Mucosa of descending colon (tissue), 3 donors: ENCODE measurements around the gene SLC30A7. TPM values are rescaled to one million over a fixed set of nuclear protein-coding genes. Genes with fewer than 3 reads are reported as not detected.

ENCODE experiments used
- ATAC-seq: fragments of 200-7000 bp; cut with Tn5 transposase; one replicate; pipeline ENCODE4 v1.9.1; 2020; ENCODE audit warnings: mild to moderate bottlenecking, moderate library complexity
- DNase-seq, 3 donors: peaks; one replicate each; pipeline ENCODE4 v3.0.0-alpha.2; 2020
- H3K36me3 ChIP-seq: fragments of 200-600 bp; one replicate; pipeline ENCODE4 v1.8.0; 2021; ENCODE audit warnings: low read depth, mild to moderate bottlenecking
- H3K4me1 ChIP-seq: fragments of 200-600 bp; one replicate; pipeline ENCODE4 v1.8.0; 2021; ENCODE audit warnings: low read depth, mild to moderate bottlenecking
- H3K4me3 ChIP-seq: fragments of 200-600 bp; one replicate; pipeline ENCODE4 v1.8.0; 2021; ENCODE audit warnings: mild to moderate bottlenecking
- H3K9me3 ChIP-seq: fragments of 200-600 bp; one replicate; pipeline ENCODE4 v1.8.0; 2021; ENCODE audit warnings: mild to moderate bottlenecking
- intact Hi-C, 2 donors: fragments of 100-400 bp; cut with DNase I in 1 of 2; cut with micrococcal nuclease in 1 of 2; formaldehyde crosslinking; loops; one replicate each; pipeline versions ENCODE4 v1.11.0 to v1.11.1; 2022; cut with DNase I, micrococcal nuclease
- total RNA-seq, 3 donors: library from RNA; stranded (reverse); fragmentation: NEBNext Ultra II Directional in 2 of 3; extraction: Animal tissue kit (Norgen Biotek cat#: 25700) in 2 of 3; gene quantifications; one replicate each; pipeline versions ENCODE4 v1.2.1 to v1.2.4, GENCODE V29; 2021 to 2023
- TF ChIP-seq, protein P1 (sequence below): fragments of 200-600 bp; IDR thresholded peaks from one replicate; pipeline ENCODE4 v1.8.0; 2022; ENCODE audit warnings: antibody characterized with exemption, mild to moderate bottlenecking
- donor health status: DM: no; HTN: no; CAD: no; lungs with moderate emphysema.
- donor health status: DM: no; HTN: no; CAD: no.
- donor health status: DM: no; HTN: yes; CAD: no.

Gene SLC30A7
- total RNA-seq, 3 donors from 2014 or later, result 27.3 to 37.0 (median 35.7) TPM

DNA sequence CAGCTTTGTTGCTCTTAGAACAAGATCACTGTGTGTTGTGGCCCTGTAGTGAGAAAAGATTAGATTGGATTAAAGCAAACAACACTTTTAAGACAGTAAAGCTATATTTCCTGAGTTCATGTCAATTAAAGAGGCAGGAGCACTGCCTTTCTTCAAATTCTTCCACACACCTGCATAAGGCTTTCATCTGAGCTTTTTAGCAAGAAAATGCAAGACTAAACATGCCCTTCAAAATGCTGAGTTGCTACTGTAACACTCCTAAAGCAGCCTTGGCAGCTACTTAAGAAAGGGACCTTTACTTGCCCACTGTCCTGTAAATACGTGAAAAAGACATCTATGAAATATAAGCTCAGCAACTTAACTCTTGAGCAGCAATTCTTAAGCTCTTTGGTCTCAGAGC is 117.9 kb downstream of the SLC30A7 start:
- intact Hi-C loops, result no loop called here
- TF ChIP-seq, protein P1, sequence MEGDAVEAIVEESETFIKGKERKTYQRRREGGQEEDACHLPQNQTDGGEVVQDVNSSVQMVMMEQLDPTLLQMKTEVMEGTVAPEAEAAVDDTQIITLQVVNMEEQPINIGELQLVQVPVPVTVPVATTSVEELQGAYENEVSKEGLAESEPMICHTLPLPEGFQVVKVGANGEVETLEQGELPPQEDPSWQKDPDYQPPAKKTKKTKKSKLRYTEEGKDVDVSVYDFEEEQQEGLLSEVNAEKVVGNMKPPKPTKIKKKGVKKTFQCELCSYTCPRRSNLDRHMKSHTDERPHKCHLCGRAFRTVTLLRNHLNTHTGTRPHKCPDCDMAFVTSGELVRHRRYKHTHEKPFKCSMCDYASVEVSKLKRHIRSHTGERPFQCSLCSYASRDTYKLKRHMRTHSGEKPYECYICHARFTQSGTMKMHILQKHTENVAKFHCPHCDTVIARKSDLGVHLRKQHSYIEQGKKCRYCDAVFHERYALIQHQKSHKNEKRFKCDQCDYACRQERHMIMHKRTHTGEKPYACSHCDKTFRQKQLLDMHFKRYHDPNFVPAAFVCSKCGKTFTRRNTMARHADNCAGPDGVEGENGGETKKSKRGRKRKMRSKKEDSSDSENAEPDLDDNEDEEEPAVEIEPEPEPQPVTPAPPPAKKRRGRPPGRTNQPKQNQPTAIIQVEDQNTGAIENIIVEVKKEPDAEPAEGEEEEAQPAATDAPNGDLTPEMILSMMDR, result no peak
- no peak overlapping the region for H3K4me3 ChIP-seq
- no peaks in the 10 kb centered on the region for H3K36me3 ChIP-seq
- ATAC-seq (no peak), DNase-seq (no peak)
- no peaks in the 10 kb centered on the region for H3K4me1 ChIP-seq
- no peaks in the 10 kb centered on the region for H3K9me3 ChIP-seq

DNA sequence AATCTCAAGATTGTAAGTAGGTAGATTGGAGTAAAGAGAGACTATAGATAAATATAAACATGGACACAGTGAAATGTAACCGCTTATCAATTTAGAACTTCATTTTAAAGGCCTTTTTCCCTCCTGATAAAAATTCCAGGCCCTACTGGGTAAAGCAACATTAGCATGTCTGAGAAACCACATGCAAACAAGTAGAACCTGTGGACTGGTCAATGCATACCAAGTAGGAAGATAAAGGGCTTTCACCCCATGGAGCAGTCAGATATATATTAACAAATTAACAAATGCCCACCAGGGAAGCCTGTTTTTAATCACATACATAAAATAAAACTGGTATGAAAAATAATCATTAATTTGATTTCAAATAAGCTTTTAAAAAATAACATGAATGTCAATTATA is 121.6 kb downstream of the SLC30A7 start:
- DNase-seq (no peak), ATAC-seq (no peak)
- no peaks in the 10 kb centered on the region for H3K9me3 ChIP-seq
- TF ChIP-seq, protein P1, result no peak
- H3K36me3 ChIP-seq, result no peaks in the 10 kb centered on the region
- H3K4me3 ChIP-seq, result no peak overlapping the region
- H3K4me1 ChIP-seq, result no peaks in the 10 kb centered on the region
- intact Hi-C loops, result no loop called here

GRCh38 chr1:101022294-101022693 is 126.4 kb downstream of the SLC30A7 start:
- TF ChIP-seq, protein P1, result no peak
- intact Hi-C loops, result no loop called here
- H3K9me3 ChIP-seq, result no peaks in the 10 kb centered on the region
- DNase-seq (no peak), ATAC-seq (no peak)
- peaks cover 12% of the 10 kb centered on the region for H3K4me1 ChIP-seq
- no peak overlapping the region for H3K4me3 ChIP-seq
- H3K36me3 ChIP-seq, result no peaks in the 10 kb centered on the region

GRCh38 chr1:101025283-101025656 is 129.4 kb downstream of the SLC30A7 start:
- no peaks in the 10 kb centered on the region for H3K9me3 ChIP-seq
- H3K4me1 ChIP-seq, result peaks cover 12% of the 10 kb centered on the region
- DNase-seq, result peak in 1 of 3 donors; percentile 21
- intact Hi-C loops, result no loop called here
- ATAC-seq, result peak; percentile 58
- TF ChIP-seq, protein P1, result no peak
- H3K36me3 ChIP-seq, result no peaks in the 10 kb centered on the region
- peak overlapping the region; percentile 49 for H3K4me3 ChIP-seq

- Histone ChIP-seq H3K4me1 (peaks cover 12% of the 10 kb centered on the region), H3K4me3 (peak within 1 kb of the TSS; percentile 49), H3K9me3 (no peaks in the 10 kb centered on the region), H3K36me3 (no peaks in the 10 kb centered on the region)
- intact Hi-C loops, result no loop called here
- peak; percentile 93 to 96 (median 94) for DNase-seq
- ATAC-seq, result peak; percentile 99
- TF ChIP-seq, protein P1, result no peak
Observed at GRCh38 chr1:101025657-101026429, 130.0 kb downstream of the SLC30A7 start, which contains the start of gene DPH5. Gene DPH5, minus strand, starts transcription at chr1:101025784. Its CDS starts 341 bp downstream, at chr1:101025443.
